Adrenal gland (tissue), 12 donors: Measurements from ENCODE around the gene BMP6. TPM values are rescaled to one million over a fixed set of nuclear protein-coding genes. Genes with fewer than 3 reads are reported as not detected.
A peak's percentile ranks its signal among the peaks of the same experiment; 100 is the strongest.

Experiments used
- DNase-seq, 7 donors: peaks; one replicate each; pipeline ENCODE4 v3.0.0-alpha.2; 2019 to 2020
- H3K27ac ChIP-seq, 5 donors: fragments of 200-600 bp; sonication (generic) in 4 of 5; 1 replicate in 3 of 5; 2 replicates in 2 of 5; pipeline versions ENCODE4 v1.5.1 to v1.8.0; 2016 to 2020; ENCODE audit warnings: mild to moderate bottlenecking in 1 of 5
- H3K27me3 ChIP-seq: fragments of 200-600 bp; 2 replicates; pipeline ENCODE4 v1.8.0; 2021
- H3K36me3 ChIP-seq, 2 donors: fragments of 200-600 bp; replicated peaks in 1 of 2; 1 replicate in 1 of 2; 2 replicates in 1 of 2; pipeline versions ENCODE4 v1.5.1 to v1.8.0; 2018 to 2022
- H3K4me1 ChIP-seq, 2 donors: fragments of 200-600 bp; replicated peaks in 1 of 2; 1 replicate in 1 of 2; 2 replicates in 1 of 2; pipeline versions ENCODE4 v1.5.1 to v1.8.0; 2018 to 2021
- H3K4me3 ChIP-seq, 4 donors: fragments of 200-600 bp; sonication (generic) in 3 of 4; one replicate each; pipeline ENCODE4 v1.5.1; 2016 to 2018
- H3K9me3 ChIP-seq, 3 donors: fragments of 200-600 bp; sonication (generic) in 1 of 3; replicated peaks in 1 of 3; 1 replicate in 2 of 3; 2 replicates in 1 of 3; pipeline versions ENCODE4 v1.5.1 to v1.8.0; 2016 to 2021
- CTCF ChIP-seq, 6 experiments: fragments of 450-650 bp in 4 of 6; fragments of 200-600 bp in 2 of 6; sonication (generic) in 1 of 6; IDR thresholded peaks; 1 replicate in 5 of 6; 2 replicates in 1 of 6; pipeline versions ENCODE4 v1.5.1 to v1.8.0; 2016 to 2021; ENCODE audit warnings: antibody characterized with exemption in 6 of 6, mild to moderate bottlenecking in 2 of 6, moderate library complexity in 1 of 6
- POLR2A ChIP-seq, 2 donors: fragments of 450-650 bp; IDR thresholded peaks; one replicate each; pipeline ENCODE4 v1.6.1; 2017; ENCODE audit warnings: antibody characterized with exemption in 2 of 2, mild to moderate bottlenecking in 2 of 2, moderate library complexity in 1 of 2
- WGBS, 4 donors: extraction: QIAGEN DNeasy Blood & Tissue Kit in 2 of 4; methylation state at CpG; one replicate each; pipeline versions ENCODE4 v1.1.5 to v1.1.7; 2013 to 2017; 5-methylcytosine and 5-hydroxymethylcytosine counted together
- intact Hi-C, 2 donors: fragments of 100-400 bp; cut with DNase I; formaldehyde crosslinking; loops; one replicate each; pipeline versions ENCODE4 v1.14.1 to v1.15.0; 2022 to 2023
- polyA plus RNA-seq, 3 donors: library from polyadenylated mRNA; stranded (reverse); fragments of 200-250 nt in 2 of 3; fragments of 350-450 nt in 1 of 3; fragmentation: Illumina TruSeq in 1 of 3; extraction: RNeasy Lipid Tissue Mini Kit (QIAGEN cat#74804) in 1 of 3; gene quantifications; one replicate each; pipeline ENCODE4 v1.2.3, GENCODE V29; 2013 to 2014
- total RNA-seq, 9 donors: library from RNA; depleted of rRNA in 4 of 9; stranded (reverse); fragments of >200 nt in 4 of 9; fragments of 120-200 nt in 1 of 9; fragmentation: NEBNext Ultra II Directional in 1 of 9; extraction: Animal tissue kit (Norgen Biotek cat#: 25700) in 1 of 9; gene quantifications; one replicate each; pipeline versions ENCODE4 v1.1.0 to v1.2.4, GENCODE V29; 2013 to 2023
- donor health status: healthy with polysubstance abuse.
- donor health status: Bipolar disorder and iron deficiency.
- donor health status: DM: yes; HTN: yes; CAD: no.
- donor health status: DM: no; HTN: no; CAD: no.
- donor health status: DM: no; HTN: no; CAD: no.
- donor health status: DM: yes; HTN: yes; CAD: no.

Gene BMP6
- total and polyA plus RNA-seq, 12 donors, result 1.4 to 17.0 (median 4.2) TPM

GRCh38 chr6:7770601-7771000 is 44.7 kb downstream of the BMP6 start:
- Histone ChIP-seq H3K4me1 (peaks cover 0 to 9% of the 10 kb centered on the region in 2 donors), H3K4me3 (no peak overlapping the region), H3K27me3 (no peaks in the 10 kb centered on the region), H3K27ac (no peak overlapping the region), H3K36me3 (no peaks in the 10 kb centered on the region), H3K9me3 (no peaks in the 10 kb centered on the region)
- WGBS, 4 donors, result 92 to 97% (median 96%) methylated on average over 3 of the region's 3 CpGs
- no peak for DNase-seq
- TF ChIP-seq CTCF (IDR thresholded peaks at IDR 0.05), result no peak
- no peak for TF ChIP-seq POLR2A (IDR thresholded peaks at IDR 0.05)
- intact Hi-C loops, result no loop called here

- intact Hi-C loops, result no loop called here
- H3K4me1 ChIP-seq, result peaks cover 0 to 15% of the 10 kb centered on the region in 2 donors
- H3K27ac ChIP-seq, result no peak overlapping the region
- H3K36me3 ChIP-seq, result no peaks in the 10 kb centered on the region
- no peaks in the 10 kb centered on the region for H3K9me3 ChIP-seq
- 93 to 95% (median 94%) methylated on average over 3 of the region's 3 CpGs for WGBS, 4 donors
- H3K27me3 ChIP-seq, result no peaks in the 10 kb centered on the region
- H3K4me3 ChIP-seq, result no peak overlapping the region
- no peak for DNase-seq
- no peak for TF ChIP-seq POLR2A (IDR thresholded peaks at IDR 0.05)
- TF ChIP-seq CTCF (IDR thresholded peaks at IDR 0.05), result no peak
These were observed 47.4 kb downstream of the BMP6 start for GRCh38 chr6:7773322-7773721.

- no peak for TF ChIP-seq CTCF (IDR thresholded peaks at IDR 0.05)
- no peak for TF ChIP-seq POLR2A (IDR thresholded peaks at IDR 0.05)
- 92 to 94% (median 93%) methylated on average over 9 of the region's 9 CpGs for WGBS, 4 donors
- H3K36me3 ChIP-seq, result no peaks in the 10 kb centered on the region
These were observed 48.0 kb downstream of the BMP6 start for GRCh38 chr6:7773914-7774313.

GRCh38 chr6:7776509-7776908 is 50.6 kb downstream of the BMP6 start:
- no peak overlapping the region for H3K4me3 ChIP-seq
- DNase-seq, result peak in 2 of 7 donors; percentile 25 to 34
- intact Hi-C loops, result no loop called here
- no peaks in the 10 kb centered on the region for H3K9me3 ChIP-seq
- H3K36me3 ChIP-seq, result no peaks in the 10 kb centered on the region
- H3K4me1 ChIP-seq, result peaks cover 0 to 6% of the 10 kb centered on the region in 2 donors
- no peaks in the 10 kb centered on the region for H3K27me3 ChIP-seq
- TF ChIP-seq POLR2A (IDR thresholded peaks at IDR 0.05), result no peak
- no peak for TF ChIP-seq CTCF (IDR thresholded peaks at IDR 0.05)
- no peak overlapping the region for H3K27ac ChIP-seq
- WGBS, 4 donors, result 49 to 55% (median 52%) methylated on average over 2 of the region's 2 CpGs

More at GRCh38 chr6:7773914-7774313, 48.0 kb downstream of the BMP6 start:
- Histone ChIP-seq H3K27me3 (no peaks in the 10 kb centered on the region), H3K4me3 (no peak overlapping the region), H3K27ac (no peak overlapping the region), H3K9me3 (no peaks in the 10 kb centered on the region), H3K4me1 (peaks cover 0 to 15% of the 10 kb centered on the region in 2 donors)
- no peak for DNase-seq
- intact Hi-C loops, result no loop called here
